HG03139 (cell line): ENCODE measurements around the gene ALPL.

ENCODE experiments used
- ATAC-seq: cut with Tn5 transposase; IDR thresholded peaks from one replicate; pipeline ENCODE4 v1.9.1; 2021; ENCODE audit not compliant: unreplicated experiment

ALPL gene

GRCh38 chr1:21614419-21615115 is 105.3 kb downstream of the ALPL start:
- no peak for ATAC-seq

- ATAC-seq: no peak
Measured at GRCh38 chr1:21616372-21616771, 107.1 kb downstream of the ALPL start.

- no peak for ATAC-seq
Measured at GRCh38 chr1:21617126-21617738, 108.0 kb downstream of the ALPL start.

- ATAC-seq: no peak
Measured at GRCh38 chr1:21618059-21618458, 108.8 kb downstream of the ALPL start.

GRCh38 chr1:21618561-21619374 is 109.5 kb downstream of the ALPL start:
- ATAC-seq: no peak

GRCh38 chr1:21619375-21619947 is 110.2 kb downstream of the ALPL start:
- ATAC-seq: no peak

GRCh38 chr1:21620011-21620410 is 110.8 kb downstream of the ALPL start:
- ATAC-seq: no peak

GRCh38 chr1:21620496-21620895 is 111.3 kb downstream of the ALPL start:
- ATAC-seq: no peak

GRCh38 chr1:21621051-21621450 is 111.8 kb downstream of the ALPL start:
- ATAC-seq: no peak

- no peak for ATAC-seq
Measured at GRCh38 chr1:21621761-21622436, 112.7 kb downstream of the ALPL start.

GRCh38 chr1:21622466-21623315 is 113.5 kb downstream of the ALPL start:
- ATAC-seq: no peak

GRCh38 chr1:21623410-21623961 is 114.3 kb downstream of the ALPL start:
- ATAC-seq: no peak

- no peak for ATAC-seq
Measured at GRCh38 chr1:21624571-21625389, 115.6 kb downstream of the ALPL start.

- ATAC-seq: no peak
Measured at GRCh38 chr1:21625390-21626190, 116.4 kb downstream of the ALPL start.

GRCh38 chr1:21626921-21627339 is 117.7 kb downstream of the ALPL start:
- no peak for ATAC-seq
